Lower leg skin (tissue), 3 donors: Measurements from ENCODE around the gene STX8.

ENCODE experiments used
- CTCF ChIP-seq, 3 donors: fragments of 450-650 bp; IDR thresholded peaks; one replicate each; pipeline ENCODE4 v1.5.1; 2016; ENCODE audit warnings: antibody characterized with exemption in 3 of 3, mild to moderate bottlenecking in 3 of 3, moderate library complexity in 2 of 3
- POLR2A ChIP-seq, 2 donors: fragments of 450-650 bp; IDR thresholded peaks; one replicate each; pipeline ENCODE4 v1.6.1; 2016 to 2017; ENCODE audit warnings: antibody characterized with exemption in 2 of 2, mild to moderate bottlenecking in 1 of 2, moderate library complexity in 1 of 2

- no peak for TF ChIP-seq CTCF (IDR thresholded peaks at IDR 0.05)
- TF ChIP-seq POLR2A (IDR thresholded peaks at IDR 0.05): no peak
These were observed 96.7 kb downstream of the STX8 start for GRCh38 chr17:9478889-9479288.
